Ovary (tissue), 3 donors: Measurements from ENCODE around the gene MYLIP.

ENCODE experiments used
- POLR2A ChIP-seq: fragments of 450-650 bp; IDR thresholded peaks from one replicate; pipeline ENCODE4 v1.6.1; 2017; ENCODE audit warnings: antibody characterized with exemption, mild to moderate bottlenecking, moderate library complexity
- TF ChIP-seq, protein P1 (sequence below), 3 donors: fragments of 450-650 bp in 2 of 3; fragments of 200-600 bp in 1 of 3; IDR thresholded peaks; one replicate each; pipeline versions ENCODE4 v1.5.1 to v1.8.0; 2016 to 2022; ENCODE audit warnings: antibody characterized with exemption in 3 of 3, mild to moderate bottlenecking in 1 of 3
- donor health status: DM: no; HTN: no; CAD: no.

DNA sequence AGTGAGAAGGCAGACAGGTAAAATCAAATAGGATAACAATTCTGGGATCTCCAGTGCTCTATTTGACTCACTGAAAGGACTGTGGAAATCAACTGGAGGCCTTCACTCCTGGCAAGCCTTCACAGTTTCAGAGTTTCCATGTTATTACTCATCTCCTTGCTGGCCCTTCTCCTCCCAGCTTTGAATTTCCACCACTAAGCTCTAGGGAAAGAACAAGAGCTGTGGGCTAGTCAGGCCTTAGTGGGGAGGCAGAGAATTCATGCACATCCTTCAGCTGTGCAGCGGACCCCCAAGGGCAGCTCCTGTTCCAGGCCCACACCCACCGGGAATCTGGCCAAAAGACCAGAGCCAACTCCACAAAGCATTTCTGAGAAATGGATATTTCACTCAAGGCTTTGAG lies 26.0 kb downstream of the MYLIP start:
- TF ChIP-seq, protein P1, sequence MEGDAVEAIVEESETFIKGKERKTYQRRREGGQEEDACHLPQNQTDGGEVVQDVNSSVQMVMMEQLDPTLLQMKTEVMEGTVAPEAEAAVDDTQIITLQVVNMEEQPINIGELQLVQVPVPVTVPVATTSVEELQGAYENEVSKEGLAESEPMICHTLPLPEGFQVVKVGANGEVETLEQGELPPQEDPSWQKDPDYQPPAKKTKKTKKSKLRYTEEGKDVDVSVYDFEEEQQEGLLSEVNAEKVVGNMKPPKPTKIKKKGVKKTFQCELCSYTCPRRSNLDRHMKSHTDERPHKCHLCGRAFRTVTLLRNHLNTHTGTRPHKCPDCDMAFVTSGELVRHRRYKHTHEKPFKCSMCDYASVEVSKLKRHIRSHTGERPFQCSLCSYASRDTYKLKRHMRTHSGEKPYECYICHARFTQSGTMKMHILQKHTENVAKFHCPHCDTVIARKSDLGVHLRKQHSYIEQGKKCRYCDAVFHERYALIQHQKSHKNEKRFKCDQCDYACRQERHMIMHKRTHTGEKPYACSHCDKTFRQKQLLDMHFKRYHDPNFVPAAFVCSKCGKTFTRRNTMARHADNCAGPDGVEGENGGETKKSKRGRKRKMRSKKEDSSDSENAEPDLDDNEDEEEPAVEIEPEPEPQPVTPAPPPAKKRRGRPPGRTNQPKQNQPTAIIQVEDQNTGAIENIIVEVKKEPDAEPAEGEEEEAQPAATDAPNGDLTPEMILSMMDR (IDR thresholded peaks at IDR 0.05) = no peak
- no peak for TF ChIP-seq POLR2A
